Measurements from ENCODE around the gene MAPT. TPM values are rescaled to one million over a fixed set of nuclear protein-coding genes. Genes with fewer than 3 reads are reported as not detected.

The MAPT gene
- total RNA-seq, 2 experiments from 2014 or later = 1.3 to 1.4 TPM

DNA sequence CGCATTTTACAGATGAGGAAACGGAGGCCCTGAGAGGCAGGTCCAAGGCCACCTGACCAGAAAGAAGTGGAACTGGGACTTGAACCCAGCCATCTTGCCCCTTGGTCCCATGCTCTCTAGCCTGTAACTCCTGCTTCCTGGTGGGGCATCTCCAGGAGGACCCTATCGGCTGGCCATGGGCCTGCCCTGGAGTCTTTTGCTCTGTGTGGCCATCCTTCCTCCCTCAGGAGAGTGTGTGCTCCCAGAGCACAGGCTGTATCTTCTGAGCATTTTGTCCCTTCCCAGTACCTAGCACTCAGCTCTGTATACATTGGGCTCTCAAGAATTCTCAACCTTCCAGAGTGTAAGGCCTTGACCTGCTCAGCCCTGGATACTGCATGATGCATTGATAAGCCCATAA lies 76.3 kb downstream of the MAPT start:
- ATAC-seq = no peak
- POLR2A ChIA-PET = no interaction called here
- intact Hi-C loops (cut with micrococcal nuclease) = no loop called here
- peaks cover 16% of the 10 kb centered on the region for H3K27me3 Mint-ChIP-seq
- CTCF ChIA-PET = interaction anchor here (2.1 kb wide), 1 partner anchor 22 kb away, joined by 9 read pairs; no protein-coding TSS in a partner anchor
- peaks cover 2% of the 10 kb centered on the region for H3K9me3 Mint-ChIP-seq
- H3K4me1 Mint-ChIP-seq (ENCODE audit: low read depth) = no peaks in the 10 kb centered on the region
- TF ChIP-seq, protein P1, sequence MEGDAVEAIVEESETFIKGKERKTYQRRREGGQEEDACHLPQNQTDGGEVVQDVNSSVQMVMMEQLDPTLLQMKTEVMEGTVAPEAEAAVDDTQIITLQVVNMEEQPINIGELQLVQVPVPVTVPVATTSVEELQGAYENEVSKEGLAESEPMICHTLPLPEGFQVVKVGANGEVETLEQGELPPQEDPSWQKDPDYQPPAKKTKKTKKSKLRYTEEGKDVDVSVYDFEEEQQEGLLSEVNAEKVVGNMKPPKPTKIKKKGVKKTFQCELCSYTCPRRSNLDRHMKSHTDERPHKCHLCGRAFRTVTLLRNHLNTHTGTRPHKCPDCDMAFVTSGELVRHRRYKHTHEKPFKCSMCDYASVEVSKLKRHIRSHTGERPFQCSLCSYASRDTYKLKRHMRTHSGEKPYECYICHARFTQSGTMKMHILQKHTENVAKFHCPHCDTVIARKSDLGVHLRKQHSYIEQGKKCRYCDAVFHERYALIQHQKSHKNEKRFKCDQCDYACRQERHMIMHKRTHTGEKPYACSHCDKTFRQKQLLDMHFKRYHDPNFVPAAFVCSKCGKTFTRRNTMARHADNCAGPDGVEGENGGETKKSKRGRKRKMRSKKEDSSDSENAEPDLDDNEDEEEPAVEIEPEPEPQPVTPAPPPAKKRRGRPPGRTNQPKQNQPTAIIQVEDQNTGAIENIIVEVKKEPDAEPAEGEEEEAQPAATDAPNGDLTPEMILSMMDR (IDR thresholded peaks at IDR 0.05) = no peak
- H3K27ac Mint-ChIP-seq = no peak overlapping the region
- H3K4me3 Mint-ChIP-seq = no peak overlapping the region
- H3K36me3 Mint-ChIP-seq (ENCODE audit: low read depth) = no peaks in the 10 kb centered on the region
- no peak for DNase-seq

- DNase-seq (no peak), ATAC-seq (no peak)
- TF ChIP-seq, protein P1 (IDR thresholded peaks at IDR 0.05) = no peak
- POLR2A ChIA-PET = no interaction called here
- Mint-ChIP-seq H3K27ac (no peak overlapping the region), H3K4me3 (no peak overlapping the region), H3K27me3 (peaks cover 11% of the 10 kb centered on the region), H3K36me3 (ENCODE audit: low read depth) (no peaks in the 10 kb centered on the region), H3K4me1 (ENCODE audit: low read depth) (no peaks in the 10 kb centered on the region), H3K9me3 (peaks cover 2% of the 10 kb centered on the region)
- intact Hi-C loops (cut with micrococcal nuclease) = no loop called here
- CTCF ChIA-PET = interaction anchor here (2.1 kb wide), 1 partner anchor 23 kb away, joined by 9 read pairs; no protein-coding TSS in a partner anchor
Measured at GRCh38 chr17:45971698-45972141, 77.4 kb downstream of the MAPT start.

DNA sequence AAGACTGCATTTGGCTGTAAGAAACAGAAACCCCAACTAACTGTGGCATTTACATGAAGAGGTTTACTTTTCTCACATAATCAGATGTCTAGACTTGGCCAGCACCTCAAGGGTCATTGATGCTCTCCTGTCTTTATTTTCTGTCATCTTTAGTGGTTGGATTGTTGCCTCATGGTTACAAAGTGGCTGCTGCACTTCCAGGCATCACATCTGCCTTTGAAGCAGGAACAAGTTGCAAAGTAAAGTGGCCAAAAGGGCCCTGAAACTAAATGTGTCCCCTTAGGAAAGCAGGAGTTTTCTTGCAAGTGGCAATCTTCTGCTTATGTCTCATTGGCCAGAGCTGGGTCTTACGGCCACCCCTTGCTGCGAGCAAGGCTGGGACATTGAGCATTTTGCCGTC lies 78.2 kb downstream of the MAPT start:
- ATAC-seq = no peak
- TF ChIP-seq, protein P1 (IDR thresholded peaks at IDR 0.05) = no peak
- no peak overlapping the region for H3K27ac Mint-ChIP-seq
- H3K36me3 Mint-ChIP-seq (ENCODE audit: low read depth) = no peaks in the 10 kb centered on the region
- no peaks in the 10 kb centered on the region for H3K4me1 Mint-ChIP-seq (ENCODE audit: low read depth)
- H3K27me3 Mint-ChIP-seq = peaks cover 9% of the 10 kb centered on the region
- no peak for DNase-seq
- peaks cover 2% of the 10 kb centered on the region for H3K9me3 Mint-ChIP-seq
- intact Hi-C loops (cut with micrococcal nuclease) = no loop called here
- H3K4me3 Mint-ChIP-seq = no peak overlapping the region
- POLR2A ChIA-PET = no interaction called here
- CTCF ChIA-PET = no interaction called here

GRCh38 chr17:45973099-45973780 lies 78.9 kb downstream of the MAPT start:
- Mint-ChIP-seq H3K4me3 (no peak overlapping the region), H3K9me3 (peaks cover 2% of the 10 kb centered on the region), H3K27ac (no peak overlapping the region), H3K27me3 (peaks cover 6% of the 10 kb centered on the region), H3K36me3 (ENCODE audit: low read depth) (no peaks in the 10 kb centered on the region), H3K4me1 (ENCODE audit: low read depth) (no peaks in the 10 kb centered on the region)
- CTCF ChIA-PET = no interaction called here
- ATAC-seq (no peak), DNase-seq (no peak)
- intact Hi-C loops (cut with micrococcal nuclease) = no loop called here
- TF ChIP-seq, protein P1 (IDR thresholded peaks at IDR 0.05) = no peak
- POLR2A ChIA-PET = no interaction called here

DNA sequence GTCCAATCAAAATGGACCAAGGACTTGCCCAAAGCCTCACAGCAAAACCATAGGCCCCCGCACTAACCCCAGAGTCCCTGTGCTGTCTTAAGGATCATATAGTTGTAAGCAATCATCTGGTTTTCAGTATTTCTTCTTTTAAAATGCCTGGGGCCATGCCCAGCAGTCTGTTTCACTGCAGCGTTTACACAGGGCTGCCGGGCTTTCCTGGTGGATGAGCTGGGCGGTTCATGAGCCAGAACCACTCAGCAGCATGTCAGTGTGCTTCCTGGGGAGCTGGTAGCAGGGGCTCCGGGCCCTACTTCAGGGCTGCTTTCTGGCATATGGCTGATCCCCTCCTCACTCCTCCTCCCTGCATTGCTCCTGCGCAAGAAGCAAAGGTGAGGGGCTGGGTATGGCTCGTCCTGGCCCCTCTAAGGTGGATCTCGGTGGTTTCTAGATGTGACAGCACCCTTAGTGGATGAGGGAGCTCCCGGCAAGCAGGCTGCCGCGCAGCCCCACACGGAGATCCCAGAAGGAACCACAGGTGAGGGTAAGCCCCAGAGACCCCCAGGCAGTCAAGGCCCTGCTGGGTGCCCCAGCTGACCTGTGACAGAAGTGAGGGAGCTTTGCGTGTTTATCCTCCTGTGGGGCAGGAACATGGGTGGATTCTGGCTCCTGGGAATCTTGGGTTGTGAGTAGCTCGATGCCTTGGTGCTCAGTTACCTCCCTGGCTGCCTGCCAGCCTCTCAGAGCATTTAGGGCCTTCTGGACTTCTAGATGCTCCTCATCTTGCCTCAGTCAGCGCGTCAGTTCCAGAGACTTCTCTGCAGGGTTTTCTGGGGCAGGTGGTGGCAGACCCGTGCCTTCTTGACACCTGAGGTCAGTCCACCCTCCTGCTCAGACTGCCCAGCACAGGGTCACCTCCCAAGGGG lies 79.8 kb downstream of the MAPT start:
- ChIA-PET CTCF (no interaction called here), POLR2A (no interaction called here)
- Mint-ChIP-seq H3K27me3 (peaks cover 6% of the 10 kb centered on the region), H3K36me3 (ENCODE audit: low read depth) (no peaks in the 10 kb centered on the region), H3K4me3 (no peak overlapping the region), H3K4me1 (ENCODE audit: low read depth) (no peaks in the 10 kb centered on the region), H3K9me3 (peaks cover 2% of the 10 kb centered on the region), H3K27ac (no peak overlapping the region)
- TF ChIP-seq, protein P1 (IDR thresholded peaks at IDR 0.05) = no peak
- DNase-seq (no peak), ATAC-seq (no peak)
- intact Hi-C loops (cut with micrococcal nuclease) = no loop called here

All from activated CD8-positive, alpha-beta T cell treated with anti-CD3 and anti-CD28 coated beads for 36 hours (primary cell).